ENCODE data around the gene SPECC1. TPM values are rescaled to one million over a fixed set of nuclear protein-coding genes. Genes with fewer than 3 reads are reported as not detected.

The SPECC1 gene
- total and polyA plus RNA-seq, 2 donors (not counting 3 experiments of a cell fraction or from before 2014, with no cell fraction given): 5.3 to 20.4 TPM

DNA sequence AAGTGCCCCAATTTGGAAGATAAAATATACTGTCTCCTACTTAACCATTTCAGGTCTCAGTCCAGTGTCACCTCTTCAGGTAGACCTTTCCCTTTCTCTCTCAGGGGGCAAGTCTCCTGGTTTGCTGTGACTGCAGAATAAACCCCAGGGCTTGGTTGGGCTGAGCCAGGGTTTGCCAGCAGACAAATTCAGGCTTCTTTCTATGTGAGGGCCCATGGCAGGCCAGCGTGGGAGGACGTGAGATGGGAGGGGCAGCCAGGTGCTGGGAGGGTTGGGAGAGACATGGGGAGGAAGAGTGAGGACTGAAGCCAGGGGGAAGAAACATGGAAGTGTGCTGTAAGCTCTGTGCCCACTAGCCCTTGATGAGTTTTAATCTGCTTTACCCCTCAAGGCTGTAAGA, 163.2 kb downstream of the SPECC1 start:
- no peak for TF ChIP-seq JUN (IDR thresholded peaks at IDR 0.05; ENCODE audit: borderline replicate concordance, insufficient read depth, insufficient read length, low read depth)
- TF ChIP-seq MYC (IDR thresholded peaks at IDR 0.05; ENCODE audit: low read depth, low read length): no peak
- no peak for TF ChIP-seq GATA2 (IDR thresholded peaks at IDR 0.05; ENCODE audit: insufficient read depth, insufficient read length, low read depth, low read length)
- no peak for TF ChIP-seq POLR2AphosphoS5 (IDR thresholded peaks at IDR 0.05; ENCODE audit: insufficient read depth, low read depth, low read length)
- TF ChIP-seq, protein P1, sequence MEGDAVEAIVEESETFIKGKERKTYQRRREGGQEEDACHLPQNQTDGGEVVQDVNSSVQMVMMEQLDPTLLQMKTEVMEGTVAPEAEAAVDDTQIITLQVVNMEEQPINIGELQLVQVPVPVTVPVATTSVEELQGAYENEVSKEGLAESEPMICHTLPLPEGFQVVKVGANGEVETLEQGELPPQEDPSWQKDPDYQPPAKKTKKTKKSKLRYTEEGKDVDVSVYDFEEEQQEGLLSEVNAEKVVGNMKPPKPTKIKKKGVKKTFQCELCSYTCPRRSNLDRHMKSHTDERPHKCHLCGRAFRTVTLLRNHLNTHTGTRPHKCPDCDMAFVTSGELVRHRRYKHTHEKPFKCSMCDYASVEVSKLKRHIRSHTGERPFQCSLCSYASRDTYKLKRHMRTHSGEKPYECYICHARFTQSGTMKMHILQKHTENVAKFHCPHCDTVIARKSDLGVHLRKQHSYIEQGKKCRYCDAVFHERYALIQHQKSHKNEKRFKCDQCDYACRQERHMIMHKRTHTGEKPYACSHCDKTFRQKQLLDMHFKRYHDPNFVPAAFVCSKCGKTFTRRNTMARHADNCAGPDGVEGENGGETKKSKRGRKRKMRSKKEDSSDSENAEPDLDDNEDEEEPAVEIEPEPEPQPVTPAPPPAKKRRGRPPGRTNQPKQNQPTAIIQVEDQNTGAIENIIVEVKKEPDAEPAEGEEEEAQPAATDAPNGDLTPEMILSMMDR (IDR thresholded peaks at IDR 0.05; ENCODE audit: extremely low read depth in 1 of 2, insufficient read depth in 1 of 2, low read depth in 1 of 2, low read length in 2 of 2): no peak
- no peak for TF ChIP-seq POLR2A (IDR thresholded peaks at IDR 0.05; ENCODE audit: low read depth, low read length)
- dilution Hi-C loops (cut with MboI; ENCODE audit: extremely low pct_ligation_motif_present, low sequenced_read_pairs) (no loop called here), intact Hi-C loops (cut with micrococcal nuclease) (no loop called here)
- Histone ChIP-seq H3K4me3 (replicated peaks in 1 of 3; ENCODE audit: insufficient read depth in 1 of 3, low read depth in 1 of 3, low read length in 3 of 3) (no peak overlapping the region), H3K9me1 (replicated peaks; ENCODE audit: control insufficient read depth, extremely low read depth, insufficient read depth, low read length) (no peaks in the 10 kb centered on the region), H3K27ac (ENCODE audit: insufficient read depth, low read depth, low read length) (no peak overlapping the region), H3K79me2 (ENCODE audit: control insufficient read depth, insufficient read depth, low read length) (no peaks in the 10 kb centered on the region), H3K4me1 (ENCODE audit: control insufficient read depth, extremely low read depth, insufficient read depth, low read length) (peaks cover 11% of the 10 kb centered on the region), H3K27me3 (ENCODE audit: control insufficient read depth in 2 of 2, insufficient read depth in 2 of 2, low read length in 2 of 2) (no peaks in the 10 kb centered on the region), H3K9me3 (replicated peaks; ENCODE audit: control insufficient read depth, insufficient read depth, low read length) (no peaks in the 10 kb centered on the region), H2AFZ (ENCODE audit: low read depth, low read length) (no peak overlapping the region), H3K36me3 (ENCODE audit: control insufficient read depth in 2 of 2, extremely low read depth in 1 of 2, insufficient read depth in 2 of 2, low read length in 2 of 2) (no peaks in the 10 kb centered on the region), H3K4me2 (ENCODE audit: insufficient read depth, low read length) (no peak overlapping the region), H3K9ac (replicated peaks; ENCODE audit: extremely low read depth, insufficient read depth, low read length) (no peak overlapping the region), H4K20me1 (replicated peaks; ENCODE audit: control insufficient read depth, extremely low read depth, insufficient read depth, low read length) (no peaks in the 10 kb centered on the region)
- CTCF ChIA-PET: no interaction called here
- POLR2A ChIA-PET: no interaction called here
- no peak for FAIRE-seq
- DNase-seq (ENCODE audit: low read depth, low spot score): no peak
- no TSS peak for BruUV-seq (replicated peaks)

DNA sequence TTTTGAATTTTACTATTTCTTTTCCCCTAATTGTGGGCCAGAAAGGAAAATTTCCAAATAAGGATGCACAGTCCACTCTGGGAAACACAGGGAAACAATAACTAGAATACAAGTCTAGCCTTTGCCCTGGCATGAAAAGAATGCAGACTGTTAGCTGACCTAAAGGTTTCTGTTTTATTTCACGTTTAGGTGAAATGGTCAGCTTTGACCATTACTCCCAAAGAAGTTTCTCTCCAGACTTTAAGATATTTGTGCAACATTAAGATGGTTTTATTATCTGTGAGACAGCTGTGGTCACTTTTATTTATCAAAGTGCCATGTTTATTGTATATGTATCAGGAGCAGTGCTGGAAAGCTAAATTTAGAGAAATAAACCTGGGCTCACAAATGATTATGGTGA, 163.9 kb downstream of the SPECC1 start:
- Histone ChIP-seq H2AFZ (ENCODE audit: low read depth, low read length) (no peak overlapping the region), H3K9ac (replicated peaks; ENCODE audit: extremely low read depth, insufficient read depth, low read length) (no peak overlapping the region), H3K4me3 (replicated peaks in 1 of 3; ENCODE audit: insufficient read depth in 1 of 3, low read depth in 1 of 3, low read length in 3 of 3) (no peak overlapping the region), H3K27ac (ENCODE audit: insufficient read depth, low read depth, low read length) (no peak overlapping the region), H3K79me2 (ENCODE audit: control insufficient read depth, insufficient read depth, low read length) (no peaks in the 10 kb centered on the region), H3K4me2 (ENCODE audit: insufficient read depth, low read length) (no peak overlapping the region), H3K4me1 (ENCODE audit: control insufficient read depth, extremely low read depth, insufficient read depth, low read length) (peaks cover 11% of the 10 kb centered on the region), H3K9me3 (replicated peaks; ENCODE audit: control insufficient read depth, insufficient read depth, low read length) (no peaks in the 10 kb centered on the region), H3K9me1 (replicated peaks; ENCODE audit: control insufficient read depth, extremely low read depth, insufficient read depth, low read length) (no peaks in the 10 kb centered on the region), H3K27me3 (ENCODE audit: control insufficient read depth in 2 of 2, insufficient read depth in 2 of 2, low read length in 2 of 2) (no peaks in the 10 kb centered on the region), H3K36me3 (ENCODE audit: control insufficient read depth in 2 of 2, extremely low read depth in 1 of 2, insufficient read depth in 2 of 2, low read length in 2 of 2) (no peaks in the 10 kb centered on the region), H4K20me1 (replicated peaks; ENCODE audit: control insufficient read depth, extremely low read depth, insufficient read depth, low read length) (no peaks in the 10 kb centered on the region)
- DNase-seq (ENCODE audit: low read depth, low spot score) (no peak), FAIRE-seq (no peak)
- no TSS peak for BruUV-seq (replicated peaks)
- CTCF ChIA-PET: interaction anchor here (1.7 kb wide), 1 partner anchor 54 kb away, joined by 5 read pairs; no protein-coding TSS in a partner anchor
- intact Hi-C loops (cut with micrococcal nuclease): no loop called here
- POLR2A ChIA-PET: no interaction called here
- TF ChIP-seq POLR2A (IDR thresholded peaks at IDR 0.05; ENCODE audit: low read depth, low read length) (no peak), MYC (IDR thresholded peaks at IDR 0.05; ENCODE audit: low read depth, low read length) (no peak), GATA2 (IDR thresholded peaks at IDR 0.05; ENCODE audit: insufficient read depth, insufficient read length, low read depth, low read length) (no peak)
- dilution Hi-C loops (cut with MboI; ENCODE audit: extremely low pct_ligation_motif_present, low sequenced_read_pairs): no loop called here
